ENCODE data around the gene UBXN11. TPM values are rescaled to one million over a fixed set of nuclear protein-coding genes. Genes with fewer than 3 reads are reported as not detected.

Gene UBXN11
- total RNA-seq, 2 donors from 2014 or later = 13.2 to 18.1 TPM

GRCh38 chr1:26285366-26286063, 20.9 kb downstream of the UBXN11 start:
- peaks cover 6% of the 10 kb centered on the region for H3K4me1 ChIP-seq (replicated peaks)
- intact Hi-C loops (cut with DNase I) = no loop called here

GRCh38 chr1:26284597-26285347, 21.7 kb downstream of the UBXN11 start:
- Histone ChIP-seq H3K9me3 (no peaks in the 10 kb centered on the region), H3K27ac (no peak overlapping the region), H3K4me1 (replicated peaks) (peaks cover 6% of the 10 kb centered on the region), H3K36me3 (no peaks in the 10 kb centered on the region), H3K4me3 (no peak overlapping the region), H3K27me3 (replicated peaks; ENCODE audit: insufficient read depth) (no peaks in the 10 kb centered on the region)
- 50% methylated on average over 22 of the region's 22 CpGs for WGBS
- peak; percentile 18 to 61 (median 42) for TF ChIP-seq CTCF (IDR thresholded peaks at IDR 0.05)
- no peak for TF ChIP-seq POLR2AphosphoS5 (IDR thresholded peaks at IDR 0.05)
- intact Hi-C loops (cut with DNase I) = no loop called here
- DNase-seq (ENCODE audit: low spot score) = peak; percentile 27

More at GRCh38 chr1:26285366-26286063, 20.9 kb downstream of the UBXN11 start:
- no peaks in the 10 kb centered on the region for H3K27me3 ChIP-seq (replicated peaks; ENCODE audit: insufficient read depth)
- no peak overlapping the region for H3K4me3 ChIP-seq
- no peaks in the 10 kb centered on the region for H3K9me3 ChIP-seq
- 82% methylated on average over 19 of the region's 19 CpGs for WGBS
- TF ChIP-seq CTCF (IDR thresholded peaks at IDR 0.05) = no peak
- TF ChIP-seq POLR2AphosphoS5 (IDR thresholded peaks at IDR 0.05) = no peak
- no peak overlapping the region for H3K27ac ChIP-seq
- DNase-seq (ENCODE audit: low spot score) = no peak
- H3K36me3 ChIP-seq = no peaks in the 10 kb centered on the region

GRCh38 chr1:26283871-26284596, 22.4 kb downstream of the UBXN11 start:
- TF ChIP-seq POLR2AphosphoS5 (IDR thresholded peaks at IDR 0.05) = no peak
- TF ChIP-seq CTCF (IDR thresholded peaks at IDR 0.05) = no peak
- TF ChIP-seq POLR2A (IDR thresholded peaks at IDR 0.05) = no peak
- intact Hi-C loops (cut with DNase I) = no loop called here
- H3K36me3 ChIP-seq = no peaks in the 10 kb centered on the region
- WGBS = 85% methylated on average over 12 of the region's 12 CpGs
- H3K27ac ChIP-seq = no peak overlapping the region
- H3K27me3 ChIP-seq (replicated peaks; ENCODE audit: insufficient read depth) = no peaks in the 10 kb centered on the region
- no peaks in the 10 kb centered on the region for H3K9me3 ChIP-seq
- peaks cover 10% of the 10 kb centered on the region for H3K4me1 ChIP-seq (replicated peaks)
- no peak overlapping the region for H3K4me3 ChIP-seq
- no peak for DNase-seq (ENCODE audit: low spot score)

- H3K27ac ChIP-seq = no peak overlapping the region
- peaks cover 12% of the 10 kb centered on the region for H3K4me1 ChIP-seq (replicated peaks)
- H3K36me3 ChIP-seq = no peaks in the 10 kb centered on the region
- WGBS = 74% methylated on average over 4 of the region's 4 CpGs
- no peaks in the 10 kb centered on the region for H3K27me3 ChIP-seq (replicated peaks; ENCODE audit: insufficient read depth)
- no peak for DNase-seq (ENCODE audit: low spot score)
- intact Hi-C loops (cut with DNase I) = no loop called here
- H3K9me3 ChIP-seq = no peaks in the 10 kb centered on the region
- no peak overlapping the region for H3K4me3 ChIP-seq
- TF ChIP-seq POLR2AphosphoS5 (IDR thresholded peaks at IDR 0.05) = no peak
- no peak for TF ChIP-seq CTCF (IDR thresholded peaks at IDR 0.05)
- no peak for TF ChIP-seq POLR2A (IDR thresholded peaks at IDR 0.05)
Observed at GRCh38 chr1:26283279-26283853, 23.1 kb downstream of the UBXN11 start.
